ENCODE measurements around the gene FDX2.

GRCh38 chr19:10277795-10278589 lies 37.8 kb downstream of the FDX2 start:
- TF ChIP-seq CTCF (IDR thresholded peaks at IDR 0.05; ENCODE audit: control extremely low read depth in 1 of 3, insufficient read depth in 1 of 3, low read depth in 1 of 3, low read length in 3 of 3) (no peak), EZH2 (IDR thresholded peaks at IDR 0.05; ENCODE audit: low read depth, low read length, severe bottlenecking) (no peak), EP300 (IDR thresholded peaks at IDR 0.05; ENCODE audit: borderline replicate concordance in 1 of 2, low read depth in 2 of 2, low read length in 2 of 2) (no peak), TCF12 (IDR thresholded peaks at IDR 0.05; ENCODE audit: low read depth, low read length) (no peak), JUN (IDR thresholded peaks at IDR 0.05; ENCODE audit: low read depth, low read length) (no peak), USF2 (IDR thresholded peaks at IDR 0.05; ENCODE audit: low read length) (no peak), RFX5 (IDR thresholded peaks at IDR 0.05; ENCODE audit: borderline replicate concordance, low read depth, low read length) (no peak), SIRT6 (IDR thresholded peaks at IDR 0.05; ENCODE audit: low read length) (no peak)
